Activated CD8-positive, alpha-beta T cell treated with anti-CD3 and anti-CD28 coated beads for 36 hours (primary cell): ENCODE measurements around the gene HOXB7. TPM values are rescaled to one million over a fixed set of nuclear protein-coding genes. Genes with fewer than 3 reads are reported as not detected.

Experiments used
- ATAC-seq: fragments of 200-7000 bp; cut with Tn5 transposase; one replicate; pipeline ENCODE4 v1.10.0; 2021; ENCODE audit warnings: mild to moderate bottlenecking, moderate library complexity
- CTCF ChIA-PET: fragments of 350-600 bp; sonication (Branson Sonifier 250); formaldehyde crosslinking; loops from one replicate; lab custom pipeline; 2021; ENCODE audit warnings: antibody characterized with exemption; lab: Charles Lee
- POLR2A ChIA-PET: fragments of 350-600 bp; sonication (Branson Sonifier 250); formaldehyde crosslinking; loops from one replicate; lab custom pipeline; 2021; ENCODE audit warnings: antibody characterized with exemption; lab: Charles Lee
- DNase-seq: peaks from one replicate; pipeline ENCODE4 v3.0.0-alpha.2; 2020
- H3K27ac Mint-ChIP-seq: one replicate; pipeline ENCODE4 v1.8.0; 2021; ENCODE audit warnings: mild to moderate bottlenecking, mixed read lengths
- H3K27me3 Mint-ChIP-seq: one replicate; pipeline ENCODE4 v1.8.0; 2021; ENCODE audit warnings: mixed read lengths
- H3K36me3 Mint-ChIP-seq: one replicate; pipeline ENCODE4 v1.8.0; 2021; ENCODE audit warnings: low read depth, mixed read lengths
- H3K4me1 Mint-ChIP-seq: one replicate; pipeline ENCODE4 v1.8.0; 2021; ENCODE audit warnings: low read depth, mixed read lengths
- H3K4me3 Mint-ChIP-seq: one replicate; pipeline ENCODE4 v1.8.0; 2021; ENCODE audit warnings: mild to moderate bottlenecking, moderate library complexity, mixed read lengths
- H3K9me3 Mint-ChIP-seq: one replicate; pipeline ENCODE4 v1.8.0; 2021; ENCODE audit warnings: mixed read lengths
- intact Hi-C: fragments of 100-400 bp; cut with micrococcal nuclease; formaldehyde crosslinking; loops from one replicate; pipeline ENCODE4 v1.10.0; 2022
- total RNA-seq, 2 experiments: library from RNA; stranded (reverse); gene quantifications; one replicate each; pipeline ENCODE4 v1.2.3, GENCODE V29; 2021
- TF ChIP-seq, protein P1 (sequence below): fragments of 200-600 bp; IDR thresholded peaks from one replicate; pipeline ENCODE4 v1.8.0; 2022; ENCODE audit warnings: antibody characterized with exemption, mild to moderate bottlenecking

The HOXB7 gene
- 1 to 10 TPM in 1 of 2 experiments, under 1 TPM in 1; 0.50 to 1.0 TPM for total RNA-seq

DNA sequence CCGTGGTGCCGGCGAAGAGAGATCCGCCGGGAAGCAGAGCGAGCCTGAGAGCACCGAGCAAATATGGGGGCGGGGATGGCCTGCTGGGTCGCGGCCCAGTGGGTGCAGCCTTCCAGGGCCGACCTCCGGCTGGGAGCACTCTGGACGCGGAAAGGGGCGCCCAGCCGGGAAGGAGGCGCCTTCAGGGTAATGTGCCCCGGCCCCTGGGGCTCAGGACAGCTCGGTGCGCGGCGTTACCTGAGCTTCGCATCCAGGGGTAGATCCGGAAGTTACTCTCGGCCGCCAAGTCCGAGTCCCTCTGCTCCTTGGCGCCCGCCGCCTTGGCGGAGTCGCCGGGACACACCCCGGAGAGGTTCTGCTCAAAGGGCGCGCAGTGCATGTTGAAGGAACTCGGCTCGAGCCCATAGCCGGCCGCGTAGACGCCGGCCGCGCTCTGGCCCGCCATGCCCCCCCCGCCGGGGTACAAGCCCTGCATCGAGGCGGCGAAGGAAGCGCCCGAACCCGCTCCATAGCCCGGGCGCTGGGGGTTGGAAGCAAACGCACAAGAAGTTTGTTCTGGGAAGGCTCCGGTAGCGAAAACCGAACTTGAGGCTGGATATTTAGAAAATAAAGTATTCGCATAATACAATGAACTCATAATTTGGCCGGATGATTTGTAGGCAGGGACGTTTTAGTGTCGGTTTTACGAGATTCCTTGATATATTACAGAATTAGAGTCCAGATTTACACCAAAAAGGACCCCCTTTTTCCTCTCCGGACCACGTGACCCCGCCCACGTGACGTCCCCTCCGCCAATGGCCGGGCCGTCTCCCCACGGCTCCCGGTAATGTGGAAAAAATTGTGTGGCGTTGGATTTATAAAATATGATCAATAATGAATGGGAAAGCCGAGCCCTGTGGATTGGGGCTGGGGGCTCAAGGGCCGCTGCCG, at the start of gene HOXB7:
Gene HOXB7 (minus strand): TSS at position 736 of the 930 bp plus-strand sequence. CDS start 99 bp downstream, at position 637.
- TF ChIP-seq, protein P1, sequence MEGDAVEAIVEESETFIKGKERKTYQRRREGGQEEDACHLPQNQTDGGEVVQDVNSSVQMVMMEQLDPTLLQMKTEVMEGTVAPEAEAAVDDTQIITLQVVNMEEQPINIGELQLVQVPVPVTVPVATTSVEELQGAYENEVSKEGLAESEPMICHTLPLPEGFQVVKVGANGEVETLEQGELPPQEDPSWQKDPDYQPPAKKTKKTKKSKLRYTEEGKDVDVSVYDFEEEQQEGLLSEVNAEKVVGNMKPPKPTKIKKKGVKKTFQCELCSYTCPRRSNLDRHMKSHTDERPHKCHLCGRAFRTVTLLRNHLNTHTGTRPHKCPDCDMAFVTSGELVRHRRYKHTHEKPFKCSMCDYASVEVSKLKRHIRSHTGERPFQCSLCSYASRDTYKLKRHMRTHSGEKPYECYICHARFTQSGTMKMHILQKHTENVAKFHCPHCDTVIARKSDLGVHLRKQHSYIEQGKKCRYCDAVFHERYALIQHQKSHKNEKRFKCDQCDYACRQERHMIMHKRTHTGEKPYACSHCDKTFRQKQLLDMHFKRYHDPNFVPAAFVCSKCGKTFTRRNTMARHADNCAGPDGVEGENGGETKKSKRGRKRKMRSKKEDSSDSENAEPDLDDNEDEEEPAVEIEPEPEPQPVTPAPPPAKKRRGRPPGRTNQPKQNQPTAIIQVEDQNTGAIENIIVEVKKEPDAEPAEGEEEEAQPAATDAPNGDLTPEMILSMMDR = no peak
- no peaks in the 10 kb centered on the region for H3K9me3 Mint-ChIP-seq
- H3K4me1 Mint-ChIP-seq = peaks cover 30% of the 10 kb centered on the region
- ChIA-PET POLR2A (interaction anchor here (1.0 kb wide), 1 partner anchor 15 kb away, joined by 4 read pairs; no protein-coding TSS in a partner anchor), CTCF (interaction anchor here (0.6 to 6.3 kb wide), 6 partner anchors 16 to 302 kb away, joined by 3 to 45 read pairs (median 4); partner anchors contain the start of gene HOXB5)
- intact Hi-C loops = loop anchor here (10.0 kb wide), 1 partner anchor 114 kb away; the partner anchor contains the start of genes HOXB13, PRAC1 and PRAC2
- ATAC-seq = peak; percentile 29
- DNase-seq = peak; percentile 81
- H3K27me3 Mint-ChIP-seq = peaks cover 73% of the 10 kb centered on the region
- peak within 1 kb of the TSS; percentile 88 for H3K4me3 Mint-ChIP-seq
- peak within 1 kb of the TSS; percentile 63 for H3K27ac Mint-ChIP-seq
- H3K36me3 Mint-ChIP-seq = no peaks in the 10 kb centered on the region

DNA sequence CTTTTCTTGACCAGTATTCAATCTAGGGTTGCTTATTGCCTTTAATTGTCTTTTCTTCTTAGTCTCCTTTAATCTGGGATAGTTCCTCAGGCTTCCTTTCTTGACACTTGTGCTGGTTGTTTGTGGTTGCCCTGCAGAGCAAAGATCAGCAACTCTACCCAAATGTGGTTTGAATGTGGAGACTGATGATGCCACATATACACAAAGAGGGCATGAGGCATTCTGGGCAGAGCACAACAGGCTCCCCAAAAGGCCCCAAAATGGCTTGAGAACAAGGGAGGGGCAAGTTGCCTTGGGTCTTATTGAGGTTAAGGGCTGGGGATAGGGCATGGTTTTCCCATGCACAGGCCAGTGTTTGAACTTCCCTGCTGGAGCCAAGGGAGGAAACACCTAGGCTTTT, 45.1 kb upstream of the HOXB7 start:
- H3K27me3 Mint-ChIP-seq = peaks cover 2% of the 10 kb centered on the region
- peaks cover 4% of the 10 kb centered on the region for H3K4me1 Mint-ChIP-seq
- intact Hi-C loops = no loop called here
- no peak overlapping the region for H3K27ac Mint-ChIP-seq
- no peaks in the 10 kb centered on the region for H3K9me3 Mint-ChIP-seq
- ChIA-PET POLR2A (no interaction called here), CTCF (interaction anchor here (1.2 to 1.9 kb wide), 4 partner anchors 15 to 432 kb away, joined by 3 to 15 read pairs (median 6); no protein-coding TSS in a partner anchor)
- TF ChIP-seq, protein P1 = no peak
- DNase-seq (no peak), ATAC-seq (no peak)
- no peak overlapping the region for H3K4me3 Mint-ChIP-seq
- no peaks in the 10 kb centered on the region for H3K36me3 Mint-ChIP-seq

DNA sequence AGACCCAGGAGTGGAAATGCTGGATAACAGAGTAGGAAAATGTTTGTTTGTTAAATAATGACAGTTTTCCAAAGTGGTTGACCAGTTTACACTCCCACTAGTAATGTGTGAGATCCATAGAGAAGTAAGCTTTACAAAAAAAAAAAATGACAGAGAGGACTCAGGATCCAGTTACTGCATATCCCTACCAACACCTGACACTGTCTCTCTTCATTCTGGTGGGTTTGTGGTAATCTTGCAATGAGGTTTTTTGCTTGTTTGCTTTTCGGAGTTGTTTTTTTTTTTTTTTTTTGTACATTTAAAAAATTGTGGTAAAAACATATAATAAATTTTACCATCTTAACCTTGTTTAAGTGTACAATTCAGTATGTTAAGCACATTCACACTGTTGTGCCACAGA, 38.9 kb upstream of the HOXB7 start:
- peaks cover 17% of the 10 kb centered on the region for H3K4me1 Mint-ChIP-seq
- no peak overlapping the region for H3K27ac Mint-ChIP-seq
- TF ChIP-seq, protein P1 = no peak
- ChIA-PET CTCF (interaction anchor here (1.2 to 4.5 kb wide), 3 partner anchors 14 to 29 kb away, joined by 4 to 30 read pairs (median 4); no protein-coding TSS in a partner anchor), POLR2A (interaction anchor here (0.6 kb wide), 1 partner anchor 731 kb away, joined by 3 read pairs; no protein-coding TSS in a partner anchor)
- no peaks in the 10 kb centered on the region for H3K9me3 Mint-ChIP-seq
- no peak for ATAC-seq
- intact Hi-C loops = no loop called here
- H3K27me3 Mint-ChIP-seq = peaks cover 35% of the 10 kb centered on the region
- H3K4me3 Mint-ChIP-seq = no peak overlapping the region
- no peak for DNase-seq
- H3K36me3 Mint-ChIP-seq = no peaks in the 10 kb centered on the region

DNA sequence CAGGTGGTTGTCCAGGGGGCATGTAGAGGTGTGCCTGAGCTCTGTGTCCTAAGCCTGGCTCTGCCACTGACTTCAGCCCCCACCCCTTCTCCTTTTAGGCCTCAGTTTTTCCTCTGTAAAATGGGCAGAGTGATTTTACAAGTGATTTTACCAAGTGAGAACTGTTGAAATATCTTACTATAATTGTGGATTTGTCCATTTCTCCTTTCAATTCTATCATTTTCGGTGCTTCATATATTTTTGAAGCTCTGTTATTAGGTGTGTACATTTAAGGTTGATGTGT, 37.1 kb upstream of the HOXB7 start:
- ATAC-seq = no peak
- peaks cover 17% of the 10 kb centered on the region for H3K4me1 Mint-ChIP-seq
- DNase-seq = no peak
- TF ChIP-seq, protein P1 = no peak
- H3K27ac Mint-ChIP-seq = no peak overlapping the region
- H3K27me3 Mint-ChIP-seq = peaks cover 51% of the 10 kb centered on the region
- intact Hi-C loops = no loop called here
- H3K4me3 Mint-ChIP-seq = peak overlapping the region; percentile 67
- H3K36me3 Mint-ChIP-seq = no peaks in the 10 kb centered on the region
- POLR2A ChIA-PET = interaction anchor here (0.6 kb wide), 1 partner anchor 47 kb away, joined by 5 read pairs; no protein-coding TSS in a partner anchor
- H3K9me3 Mint-ChIP-seq = no peaks in the 10 kb centered on the region
- CTCF ChIA-PET = interaction anchor here (0.6 to 4.5 kb wide), 7 partner anchors 10 to 31 kb away, joined by 3 to 30 read pairs (median 4); no protein-coding TSS in a partner anchor
